ENCODE data around the gene HS2ST1. TPM values are rescaled to one million over a fixed set of nuclear protein-coding genes. Genes with fewer than 3 reads are reported as not detected.
A peak's percentile ranks its signal among the peaks of the same experiment; 100 is the strongest.

Gene HS2ST1
- total RNA-seq, 1 donor from 2014 or later, result 19.0 TPM

- H3K4me3 ChIP-seq (ENCODE audit: low read depth, low read length), result no peak overlapping the region
- H3K36me3 ChIP-seq (ENCODE audit: control insufficient read depth, insufficient read depth, low read length), result no peaks in the 10 kb centered on the region
- DNase-seq (ENCODE audit: low read depth) (no peak), FAIRE-seq (no peak)
- TF ChIP-seq, protein P1, sequence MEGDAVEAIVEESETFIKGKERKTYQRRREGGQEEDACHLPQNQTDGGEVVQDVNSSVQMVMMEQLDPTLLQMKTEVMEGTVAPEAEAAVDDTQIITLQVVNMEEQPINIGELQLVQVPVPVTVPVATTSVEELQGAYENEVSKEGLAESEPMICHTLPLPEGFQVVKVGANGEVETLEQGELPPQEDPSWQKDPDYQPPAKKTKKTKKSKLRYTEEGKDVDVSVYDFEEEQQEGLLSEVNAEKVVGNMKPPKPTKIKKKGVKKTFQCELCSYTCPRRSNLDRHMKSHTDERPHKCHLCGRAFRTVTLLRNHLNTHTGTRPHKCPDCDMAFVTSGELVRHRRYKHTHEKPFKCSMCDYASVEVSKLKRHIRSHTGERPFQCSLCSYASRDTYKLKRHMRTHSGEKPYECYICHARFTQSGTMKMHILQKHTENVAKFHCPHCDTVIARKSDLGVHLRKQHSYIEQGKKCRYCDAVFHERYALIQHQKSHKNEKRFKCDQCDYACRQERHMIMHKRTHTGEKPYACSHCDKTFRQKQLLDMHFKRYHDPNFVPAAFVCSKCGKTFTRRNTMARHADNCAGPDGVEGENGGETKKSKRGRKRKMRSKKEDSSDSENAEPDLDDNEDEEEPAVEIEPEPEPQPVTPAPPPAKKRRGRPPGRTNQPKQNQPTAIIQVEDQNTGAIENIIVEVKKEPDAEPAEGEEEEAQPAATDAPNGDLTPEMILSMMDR (IDR thresholded peaks at IDR 0.05; ENCODE audit: insufficient read depth, low read length, severe bottlenecking), result no peak
- no peaks in the 10 kb centered on the region for H3K27me3 ChIP-seq (ENCODE audit: control insufficient read depth, insufficient read depth, low read length)
Measured at GRCh38 chr1:87092846-87093245, 178.4 kb downstream of the HS2ST1 start.

DNA sequence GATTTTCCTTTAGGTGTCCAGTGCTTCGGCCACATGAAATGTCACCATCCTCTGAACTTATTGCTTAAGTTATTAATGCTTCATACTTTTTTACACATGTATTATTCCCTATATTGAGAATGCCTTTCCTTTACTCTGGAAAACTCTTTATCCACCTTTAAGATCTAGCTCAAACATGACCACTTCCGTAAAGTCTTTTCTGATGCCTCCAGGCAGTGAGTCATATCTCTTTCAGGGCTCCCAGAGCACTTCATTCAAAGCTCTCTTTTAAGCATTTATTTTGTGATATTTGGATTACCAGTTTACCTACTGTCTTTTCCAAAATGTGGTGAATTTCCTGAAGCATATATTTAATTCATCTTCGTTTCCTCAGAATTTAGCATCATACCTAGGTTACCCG is 178.9 kb downstream of the HS2ST1 start:
- TF ChIP-seq, protein P1 (IDR thresholded peaks at IDR 0.05; ENCODE audit: insufficient read depth, low read length, severe bottlenecking), result no peak
- Histone ChIP-seq H3K4me3 (ENCODE audit: low read depth, low read length) (no peak overlapping the region), H3K36me3 (ENCODE audit: control insufficient read depth, insufficient read depth, low read length) (no peaks in the 10 kb centered on the region), H3K27me3 (ENCODE audit: control insufficient read depth, insufficient read depth, low read length) (no peaks in the 10 kb centered on the region)
- FAIRE-seq (no peak), DNase-seq (ENCODE audit: low read depth) (peak; percentile 83)

DNA sequence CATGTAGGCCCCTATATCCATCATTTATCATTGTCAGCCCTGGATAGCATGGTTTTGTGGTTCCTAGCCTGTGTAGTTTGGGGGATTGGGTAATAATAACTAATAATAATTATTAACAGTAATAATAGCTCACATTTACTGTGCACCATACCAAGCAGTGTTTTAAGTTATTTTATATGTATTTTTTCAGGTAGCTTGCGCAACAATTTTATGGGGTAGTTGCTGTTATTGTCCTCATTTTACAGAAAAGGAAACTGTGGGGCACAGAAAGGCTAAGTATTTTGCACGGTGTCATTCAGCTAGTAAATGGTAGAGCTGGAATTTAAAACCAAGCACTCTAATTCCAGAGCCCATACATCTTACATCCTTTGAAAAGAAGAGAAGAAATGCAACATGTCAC is 179.8 kb downstream of the HS2ST1 start:
- H3K27me3 ChIP-seq (ENCODE audit: control insufficient read depth, insufficient read depth, low read length), result no peaks in the 10 kb centered on the region
- TF ChIP-seq, protein P1 (IDR thresholded peaks at IDR 0.05; ENCODE audit: insufficient read depth, low read length, severe bottlenecking), result no peak
- H3K4me3 ChIP-seq (ENCODE audit: low read depth, low read length), result no peak overlapping the region
- DNase-seq (ENCODE audit: low read depth), result no peak
- no peaks in the 10 kb centered on the region for H3K36me3 ChIP-seq (ENCODE audit: control insufficient read depth, insufficient read depth, low read length)
- FAIRE-seq, result no peak

- no peaks in the 10 kb centered on the region for H3K36me3 ChIP-seq (ENCODE audit: control insufficient read depth, insufficient read depth, low read length)
- FAIRE-seq (no peak), DNase-seq (ENCODE audit: low read depth) (no peak)
- no peak overlapping the region for H3K4me3 ChIP-seq (ENCODE audit: low read depth, low read length)
- no peaks in the 10 kb centered on the region for H3K27me3 ChIP-seq (ENCODE audit: control insufficient read depth, insufficient read depth, low read length)
- TF ChIP-seq, protein P1 (IDR thresholded peaks at IDR 0.05; ENCODE audit: insufficient read depth, low read length, severe bottlenecking), result no peak
Measured at GRCh38 chr1:87100271-87100670, 185.8 kb downstream of the HS2ST1 start.

DNA sequence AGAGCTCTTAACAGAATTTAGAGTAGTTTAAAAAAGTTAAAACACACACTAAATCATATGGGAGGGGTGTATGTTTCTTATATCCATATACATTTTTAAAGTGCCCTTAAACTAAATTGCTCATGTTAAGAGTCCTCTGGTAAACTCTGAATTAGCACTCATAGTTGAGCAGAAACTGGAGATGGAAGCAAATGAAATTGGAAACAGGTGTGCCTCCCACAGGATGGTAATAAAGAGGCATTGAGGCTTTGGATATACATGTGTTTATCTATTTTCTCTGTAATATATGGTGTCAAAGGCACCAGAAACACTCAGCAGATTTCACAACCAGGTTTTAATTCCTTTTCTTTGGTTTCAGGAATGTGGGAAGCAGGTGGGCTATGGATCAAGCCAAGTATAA is 188.6 kb downstream of the HS2ST1 start:
- FAIRE-seq, result no peak
- Histone ChIP-seq H3K27me3 (ENCODE audit: control insufficient read depth, insufficient read depth, low read length) (no peaks in the 10 kb centered on the region), H3K4me3 (ENCODE audit: low read depth, low read length) (no peak overlapping the region), H3K36me3 (ENCODE audit: control insufficient read depth, insufficient read depth, low read length) (no peaks in the 10 kb centered on the region)
- TF ChIP-seq, protein P1 (IDR thresholded peaks at IDR 0.05; ENCODE audit: insufficient read depth, low read length, severe bottlenecking), result no peak
- no peak for DNase-seq (ENCODE audit: low read depth)

DNA sequence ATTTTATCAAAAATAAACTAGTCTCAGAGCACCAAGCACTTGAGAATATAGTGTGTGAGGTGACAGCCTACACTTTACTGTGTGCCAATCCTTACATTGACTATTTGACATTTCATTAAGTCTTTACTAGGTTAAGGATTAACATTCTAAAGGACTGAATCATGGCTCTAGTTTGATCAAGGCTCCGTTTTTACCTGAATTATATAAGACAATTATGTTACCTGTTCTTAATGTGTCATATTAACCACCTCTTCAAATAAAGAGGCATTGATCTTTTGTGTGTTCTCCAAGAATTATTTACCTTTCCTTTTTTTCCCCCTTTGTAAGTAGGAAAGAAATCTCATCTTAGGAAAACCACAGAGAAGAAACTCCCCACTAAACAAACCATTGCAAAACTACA is 189.7 kb downstream of the HS2ST1 start:
- H3K27me3 ChIP-seq (ENCODE audit: control insufficient read depth, insufficient read depth, low read length), result no peaks in the 10 kb centered on the region
- DNase-seq (ENCODE audit: low read depth), result peak; percentile 63
- no peak for FAIRE-seq
- H3K4me3 ChIP-seq (ENCODE audit: low read depth, low read length), result no peak overlapping the region
- TF ChIP-seq, protein P1 (IDR thresholded peaks at IDR 0.05; ENCODE audit: insufficient read depth, low read length, severe bottlenecking), result no peak
- no peaks in the 10 kb centered on the region for H3K36me3 ChIP-seq (ENCODE audit: control insufficient read depth, insufficient read depth, low read length)
